Liver (tissue), 9 donors: Measurements from ENCODE around the gene MACROH2A1. TPM values are rescaled to one million over a fixed set of nuclear protein-coding genes. Genes with fewer than 3 reads are reported as not detected.

Experiments used
- DNase-seq: peaks from one replicate; pipeline ENCODE4 v3.0.0-alpha.2; 2017; ENCODE audit warnings: low spot score
- H3K27ac ChIP-seq, 2 donors: one replicate each; pipeline ENCODE4 v1.7.0; 2013; ENCODE audit warnings: inconsistent platforms in 2 of 2, low read length in 2 of 2, control low read depth in 1 of 2, low read depth in 1 of 2, mild to moderate bottlenecking in 1 of 2
- H3K27me3 ChIP-seq, 4 donors: one replicate each; pipeline versions ENCODE4 v1.6.1 to v1.7.0; 2013; ENCODE audit warnings: low read length in 3 of 4, inconsistent platforms in 1 of 4, mild to moderate bottlenecking in 1 of 4, moderate library complexity in 1 of 4; ENCODE audit not compliant: control insufficient read depth in 4 of 4, insufficient read depth in 4 of 4
- H3K36me3 ChIP-seq, 4 donors: one replicate each; pipeline versions ENCODE4 v1.6.1 to v1.7.0; 2013; ENCODE audit warnings: low read length in 3 of 4, mild to moderate bottlenecking in 3 of 4, low read depth in 1 of 4, moderate library complexity in 1 of 4; ENCODE audit not compliant: control insufficient read depth in 4 of 4, insufficient read depth in 3 of 4
- H3K4me1 ChIP-seq, 4 donors: one replicate each; pipeline versions ENCODE4 v1.6.1 to v1.7.0; 2013; ENCODE audit warnings: low read length in 3 of 4, mild to moderate bottlenecking in 3 of 4, moderate library complexity in 1 of 4; ENCODE audit not compliant: control insufficient read depth in 4 of 4, insufficient read depth in 4 of 4
- H3K4me3 ChIP-seq, 3 donors: one replicate each; pipeline versions ENCODE4 v1.6.1 to v1.7.0; 2013; ENCODE audit warnings: low read length in 3 of 3, control low read depth in 1 of 3, low read depth in 1 of 3, mild to moderate bottlenecking in 1 of 3
- H3K9ac ChIP-seq, 2 donors: one replicate each; pipeline ENCODE4 v1.7.0; 2013; ENCODE audit warnings: low read length in 2 of 2, mild to moderate bottlenecking in 2 of 2, moderate library complexity in 2 of 2, control low read depth in 1 of 2, low read depth in 1 of 2
- H3K9me3 ChIP-seq, 4 donors: one replicate each; pipeline versions ENCODE4 v1.6.1 to v1.7.0; 2013; ENCODE audit warnings: low read length in 3 of 4; ENCODE audit not compliant: control insufficient read depth in 4 of 4
- EGR1 ChIP-seq, 2 donors: IDR thresholded peaks; 2 replicates each; pipeline ENCODE4 v1.6.1; 2016 to 2018; ENCODE audit warnings: antibody characterized with exemption in 2 of 2, low read depth in 2 of 2
- FOXA1 ChIP-seq: IDR thresholded peaks from 2 replicates; pipeline ENCODE4 v1.6.1; 2016; ENCODE audit warnings: antibody characterized with exemption
- FOXA2 ChIP-seq: IDR thresholded peaks from 2 replicates; pipeline ENCODE4 v1.6.1; 2016; ENCODE audit warnings: antibody characterized with exemption
- GABPA ChIP-seq, 2 donors: IDR thresholded peaks in 1 of 2; conservative IDR thresholded peaks in 1 of 2; 2 replicates each; pipeline ENCODE4 v1.6.1; 2016; ENCODE audit warnings: antibody characterized with exemption in 2 of 2, mild to moderate bottlenecking in 1 of 2, moderate library complexity in 1 of 2
- HNF4A ChIP-seq, 2 donors: conservative IDR thresholded peaks; 2 replicates each; pipeline ENCODE4 v1.6.1; 2016; ENCODE audit warnings: antibody characterized with exemption in 2 of 2, mild to moderate bottlenecking in 2 of 2
- HNF4G ChIP-seq: IDR thresholded peaks from 2 replicates; pipeline ENCODE4 v1.6.1; 2016; ENCODE audit warnings: antibody characterized with exemption
- JUND ChIP-seq, 2 donors: IDR thresholded peaks; 2 replicates each; pipeline ENCODE4 v1.6.1; 2016; ENCODE audit warnings: antibody characterized with exemption in 2 of 2
- RAD21 ChIP-seq, 2 donors: IDR thresholded peaks; 2 replicates each; pipeline ENCODE4 v1.6.1; 2016; ENCODE audit warnings: antibody characterized with exemption in 2 of 2, mild to moderate bottlenecking in 2 of 2
- RXRA ChIP-seq, 2 donors: IDR thresholded peaks; 2 replicates each; pipeline ENCODE4 v1.6.1; 2017 to 2018; ENCODE audit warnings: antibody characterized with exemption in 2 of 2, mild to moderate bottlenecking in 1 of 2
- SP1 ChIP-seq: IDR thresholded peaks from 2 replicates; pipeline ENCODE4 v1.6.1; 2018; ENCODE audit warnings: antibody characterized with exemption, mild to moderate bottlenecking
- TAF1 ChIP-seq: conservative IDR thresholded peaks from 2 replicates; pipeline ENCODE4 v1.6.1; 2016; ENCODE audit warnings: antibody characterized with exemption, mild to moderate bottlenecking
- YY1 ChIP-seq: IDR thresholded peaks from 2 replicates; pipeline ENCODE4 v1.6.1; 2016; ENCODE audit warnings: antibody characterized with exemption, mild to moderate bottlenecking
- WGBS: extraction: QIAGEN DNeasy Blood & Tissue Kit; methylation state at CpG from one replicate; pipeline ENCODE4 v1.1.7; 2013; 5-methylcytosine and 5-hydroxymethylcytosine counted together
- polyA plus RNA-seq, 2 donors: library from polyadenylated mRNA; stranded (reverse) in 1 of 2; unstranded in 1 of 2; fragments of 200-250 nt in 1 of 2; fragments of >200 nt in 1 of 2; fragmentation: Nextera tagmentation in 1 of 2; extraction: Ambion mirVana in 1 of 2; gene quantifications; one replicate each; pipeline versions ENCODE4 v1.2.1 to v1.2.3, GENCODE V29; 2013 to 2015
- total RNA-seq, 2 donors: library from RNA; depleted of rRNA; stranded (reverse); fragments of >200 nt; gene quantifications; one replicate each; pipeline ENCODE4 v1.2.3, GENCODE V29; 2014
- TF ChIP-seq, protein P1 (sequence below): fragments of 150-350 bp; IDR thresholded peaks from 2 replicates; pipeline ENCODE4 v1.5.1; 2017; ENCODE audit warnings: improper control_type of control experiment, low read depth, low read length; ENCODE audit not compliant: missing input control
- TF ChIP-seq, protein P2 (sequence below): IDR thresholded peaks from 2 replicates; pipeline ENCODE4 v1.6.1; 2016; ENCODE audit warnings: antibody characterized with exemption
- TF ChIP-seq, protein P3 (sequence below): IDR thresholded peaks from 2 replicates; pipeline ENCODE4 v1.6.1; 2016; ENCODE audit warnings: antibody characterized with exemption, mild to moderate bottlenecking
- TF ChIP-seq, protein P4 (sequence below): IDR thresholded peaks from 2 replicates; pipeline ENCODE4 v1.6.1; 2016; ENCODE audit warnings: antibody characterized with exemption
- TF ChIP-seq, protein P5 (sequence below): IDR thresholded peaks from 2 replicates; pipeline ENCODE4 v1.6.1; 2016; ENCODE audit warnings: antibody characterized with exemption
- donor health status: healthy.
- donor health status: healthy.
- donor health status: healthy.
- donor health status: healthy.
- donor health status: healthy.

The MACROH2A1 gene
- total and polyA plus RNA-seq, 4 donors, result 33.7 to 113 (median 62.7) TPM

DNA sequence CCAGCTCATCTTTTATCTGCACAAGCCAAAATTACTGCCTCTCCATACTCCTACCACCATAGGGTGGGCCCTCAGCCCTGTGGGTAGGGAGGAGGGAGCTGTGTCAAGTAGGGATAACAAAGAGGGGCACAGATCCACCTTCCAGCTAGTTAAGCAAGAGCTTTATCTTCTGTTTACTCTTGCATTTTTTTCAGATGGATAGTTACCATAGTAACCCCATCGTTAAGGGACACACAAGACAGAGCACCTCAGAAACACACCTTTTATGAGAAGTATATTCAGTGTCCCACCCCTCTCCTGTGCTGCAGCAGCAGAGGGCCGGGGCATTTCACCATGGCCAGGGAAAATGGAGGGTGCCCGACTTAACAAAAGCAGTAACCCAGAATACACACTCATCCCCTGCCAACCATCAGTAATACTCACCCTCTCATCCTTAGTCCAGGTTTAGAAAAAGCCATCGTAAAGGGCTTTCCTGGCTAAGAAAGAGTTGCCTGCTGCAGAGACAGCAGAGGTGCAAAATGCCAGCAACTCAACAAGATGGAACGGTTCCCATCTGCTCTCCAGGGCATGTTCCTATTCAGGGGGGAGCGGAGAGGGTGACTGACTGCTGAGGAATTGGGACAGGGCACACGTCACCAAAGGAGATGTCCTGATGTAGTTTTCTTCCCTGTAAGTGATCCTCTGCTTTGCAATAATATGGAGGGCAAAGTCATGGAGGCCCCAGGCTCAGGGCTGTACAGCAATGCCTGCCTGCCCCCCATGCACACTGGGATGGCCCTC is 25.1 kb downstream of the MACROH2A1 start:
- no peak for DNase-seq
- H3K27ac ChIP-seq, result no peak overlapping the region
- peaks cover 5 to 24% (median 13%) of the 10 kb centered on the region in 4 donors for H3K36me3 ChIP-seq
- no peak for TF ChIP-seq HNF4G
- TF ChIP-seq JUND (IDR thresholded peaks at IDR 0.05), result no peak
- TF ChIP-seq FOXA2, result no peak
- TF ChIP-seq YY1, result no peak
- no peak for TF ChIP-seq SP1
- TF ChIP-seq, protein P1, sequence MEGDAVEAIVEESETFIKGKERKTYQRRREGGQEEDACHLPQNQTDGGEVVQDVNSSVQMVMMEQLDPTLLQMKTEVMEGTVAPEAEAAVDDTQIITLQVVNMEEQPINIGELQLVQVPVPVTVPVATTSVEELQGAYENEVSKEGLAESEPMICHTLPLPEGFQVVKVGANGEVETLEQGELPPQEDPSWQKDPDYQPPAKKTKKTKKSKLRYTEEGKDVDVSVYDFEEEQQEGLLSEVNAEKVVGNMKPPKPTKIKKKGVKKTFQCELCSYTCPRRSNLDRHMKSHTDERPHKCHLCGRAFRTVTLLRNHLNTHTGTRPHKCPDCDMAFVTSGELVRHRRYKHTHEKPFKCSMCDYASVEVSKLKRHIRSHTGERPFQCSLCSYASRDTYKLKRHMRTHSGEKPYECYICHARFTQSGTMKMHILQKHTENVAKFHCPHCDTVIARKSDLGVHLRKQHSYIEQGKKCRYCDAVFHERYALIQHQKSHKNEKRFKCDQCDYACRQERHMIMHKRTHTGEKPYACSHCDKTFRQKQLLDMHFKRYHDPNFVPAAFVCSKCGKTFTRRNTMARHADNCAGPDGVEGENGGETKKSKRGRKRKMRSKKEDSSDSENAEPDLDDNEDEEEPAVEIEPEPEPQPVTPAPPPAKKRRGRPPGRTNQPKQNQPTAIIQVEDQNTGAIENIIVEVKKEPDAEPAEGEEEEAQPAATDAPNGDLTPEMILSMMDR, result no peak
- TF ChIP-seq, protein P2, sequence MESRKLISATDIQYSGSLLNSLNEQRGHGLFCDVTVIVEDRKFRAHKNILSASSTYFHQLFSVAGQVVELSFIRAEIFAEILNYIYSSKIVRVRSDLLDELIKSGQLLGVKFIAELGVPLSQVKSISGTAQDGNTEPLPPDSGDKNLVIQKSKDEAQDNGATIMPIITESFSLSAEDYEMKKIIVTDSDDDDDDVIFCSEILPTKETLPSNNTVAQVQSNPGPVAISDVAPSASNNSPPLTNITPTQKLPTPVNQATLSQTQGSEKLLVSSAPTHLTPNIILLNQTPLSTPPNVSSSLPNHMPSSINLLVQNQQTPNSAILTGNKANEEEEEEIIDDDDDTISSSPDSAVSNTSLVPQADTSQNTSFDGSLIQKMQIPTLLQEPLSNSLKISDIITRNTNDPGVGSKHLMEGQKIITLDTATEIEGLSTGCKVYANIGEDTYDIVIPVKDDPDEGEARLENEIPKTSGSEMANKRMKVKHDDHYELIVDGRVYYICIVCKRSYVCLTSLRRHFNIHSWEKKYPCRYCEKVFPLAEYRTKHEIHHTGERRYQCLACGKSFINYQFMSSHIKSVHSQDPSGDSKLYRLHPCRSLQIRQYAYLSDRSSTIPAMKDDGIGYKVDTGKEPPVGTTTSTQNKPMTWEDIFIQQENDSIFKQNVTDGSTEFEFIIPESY, result no peak
- TF ChIP-seq HNF4A (conservative IDR thresholded peaks at IDR 0.05), result no peak
- TF ChIP-seq EGR1 (IDR thresholded peaks at IDR 0.05; ENCODE audit: low read depth in 2 of 2), result no peak
- no peak for TF ChIP-seq GABPA (IDR thresholded peaks at IDR 0.05 in 1 of 2, conservative IDR thresholded peaks at IDR 0.05 in 1 of 2)
- TF ChIP-seq RXRA (IDR thresholded peaks at IDR 0.05), result no peak
- no peak for TF ChIP-seq FOXA1
- TF ChIP-seq, protein P3, sequence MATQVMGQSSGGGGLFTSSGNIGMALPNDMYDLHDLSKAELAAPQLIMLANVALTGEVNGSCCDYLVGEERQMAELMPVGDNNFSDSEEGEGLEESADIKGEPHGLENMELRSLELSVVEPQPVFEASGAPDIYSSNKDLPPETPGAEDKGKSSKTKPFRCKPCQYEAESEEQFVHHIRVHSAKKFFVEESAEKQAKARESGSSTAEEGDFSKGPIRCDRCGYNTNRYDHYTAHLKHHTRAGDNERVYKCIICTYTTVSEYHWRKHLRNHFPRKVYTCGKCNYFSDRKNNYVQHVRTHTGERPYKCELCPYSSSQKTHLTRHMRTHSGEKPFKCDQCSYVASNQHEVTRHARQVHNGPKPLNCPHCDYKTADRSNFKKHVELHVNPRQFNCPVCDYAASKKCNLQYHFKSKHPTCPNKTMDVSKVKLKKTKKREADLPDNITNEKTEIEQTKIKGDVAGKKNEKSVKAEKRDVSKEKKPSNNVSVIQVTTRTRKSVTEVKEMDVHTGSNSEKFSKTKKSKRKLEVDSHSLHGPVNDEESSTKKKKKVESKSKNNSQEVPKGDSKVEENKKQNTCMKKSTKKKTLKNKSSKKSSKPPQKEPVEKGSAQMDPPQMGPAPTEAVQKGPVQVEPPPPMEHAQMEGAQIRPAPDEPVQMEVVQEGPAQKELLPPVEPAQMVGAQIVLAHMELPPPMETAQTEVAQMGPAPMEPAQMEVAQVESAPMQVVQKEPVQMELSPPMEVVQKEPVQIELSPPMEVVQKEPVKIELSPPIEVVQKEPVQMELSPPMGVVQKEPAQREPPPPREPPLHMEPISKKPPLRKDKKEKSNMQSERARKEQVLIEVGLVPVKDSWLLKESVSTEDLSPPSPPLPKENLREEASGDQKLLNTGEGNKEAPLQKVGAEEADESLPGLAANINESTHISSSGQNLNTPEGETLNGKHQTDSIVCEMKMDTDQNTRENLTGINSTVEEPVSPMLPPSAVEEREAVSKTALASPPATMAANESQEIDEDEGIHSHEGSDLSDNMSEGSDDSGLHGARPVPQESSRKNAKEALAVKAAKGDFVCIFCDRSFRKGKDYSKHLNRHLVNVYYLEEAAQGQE, result no peak
- no peak for TF ChIP-seq RAD21 (IDR thresholded peaks at IDR 0.05)
- TF ChIP-seq, protein P4, sequence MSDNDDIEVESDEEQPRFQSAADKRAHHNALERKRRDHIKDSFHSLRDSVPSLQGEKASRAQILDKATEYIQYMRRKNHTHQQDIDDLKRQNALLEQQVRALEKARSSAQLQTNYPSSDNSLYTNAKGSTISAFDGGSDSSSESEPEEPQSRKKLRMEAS, result no peak
- TF ChIP-seq, protein P5, sequence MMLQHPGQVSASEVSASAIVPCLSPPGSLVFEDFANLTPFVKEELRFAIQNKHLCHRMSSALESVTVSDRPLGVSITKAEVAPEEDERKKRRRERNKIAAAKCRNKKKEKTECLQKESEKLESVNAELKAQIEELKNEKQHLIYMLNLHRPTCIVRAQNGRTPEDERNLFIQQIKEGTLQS, result no peak
- no peak for TF ChIP-seq TAF1
- WGBS, result 91% methylated on average over 7 of the region's 7 CpGs
- H3K4me1 ChIP-seq, result no peaks in the 10 kb centered on the region
- H3K27me3 ChIP-seq, result no peaks in the 10 kb centered on the region
- H3K9me3 ChIP-seq, result no peaks in the 10 kb centered on the region
- H3K4me3 ChIP-seq, result no peak overlapping the region
- no peak overlapping the region for H3K9ac ChIP-seq
